Mononuclear cell (primary cell): ENCODE results near the gene SEPTIN10. TPM values are rescaled to one million over a fixed set of nuclear protein-coding genes. Genes with fewer than 3 reads are reported as not detected.

ENCODE experiments used
- H3K27me3 ChIP-seq: 2 replicates; pipeline ENCODE4 v1.6.0; 2011; ENCODE audit warnings: low read length, control low read depth; ENCODE audit not compliant: insufficient read depth
- H3K4me1 ChIP-seq: 2 replicates; pipeline ENCODE4 v1.5.1; 2011; ENCODE audit warnings: mild to moderate bottlenecking, low read length, control low read depth; ENCODE audit not compliant: insufficient read depth
- H3K4me3 ChIP-seq: 2 replicates; pipeline ENCODE4 v1.5.1; 2011; ENCODE audit warnings: mild to moderate bottlenecking, low read length, moderate library complexity
- H3K9me3 ChIP-seq: 2 replicates; pipeline ENCODE4 v1.5.1; 2011; ENCODE audit warnings: low read depth, mild to moderate bottlenecking, control low read depth, low read length
- total RNA-seq: library from RNA; depleted of rRNA; stranded (reverse); fragments of >200 nt; gene quantifications from one replicate; pipeline ENCODE4 v1.2.3, GENCODE V29; 2012

SEPTIN10 gene
- total RNA-seq, 1 donor: 3.7 TPM

DNA sequence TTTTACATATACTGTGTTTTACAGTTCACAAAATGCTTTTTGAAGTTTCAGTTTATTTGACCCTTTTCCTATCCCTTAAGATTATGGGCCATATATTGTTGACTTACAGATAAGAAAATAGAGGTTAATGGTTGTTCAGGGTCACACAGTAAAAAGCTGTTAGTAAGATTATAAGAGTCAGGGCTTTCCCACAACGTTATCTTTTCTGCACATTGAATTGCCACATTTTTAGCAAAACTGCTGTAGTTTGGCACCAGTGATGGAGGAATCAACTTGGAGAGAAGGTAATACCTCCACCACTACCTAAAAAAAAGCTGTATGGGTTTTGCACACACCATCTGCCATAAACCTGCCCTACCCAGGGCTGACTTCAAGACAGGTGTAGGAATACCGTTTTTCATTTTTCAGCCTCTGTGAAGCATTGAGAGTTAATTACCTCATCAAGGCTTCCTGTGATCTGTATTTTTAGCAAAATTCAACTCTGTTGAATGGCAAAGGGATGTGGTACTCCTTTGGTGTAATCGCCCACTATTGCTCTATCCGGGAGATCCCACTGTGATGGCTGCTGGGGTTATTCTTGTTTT, 5.4 kb upstream of the SEPTIN10 start:
- Histone ChIP-seq H3K9me3 (no peaks in the 10 kb centered on the region), H3K4me3 (no peak overlapping the region), H3K4me1 (peaks cover 19% of the 10 kb centered on the region), H3K27me3 (peaks cover 63% of the 10 kb centered on the region)

DNA sequence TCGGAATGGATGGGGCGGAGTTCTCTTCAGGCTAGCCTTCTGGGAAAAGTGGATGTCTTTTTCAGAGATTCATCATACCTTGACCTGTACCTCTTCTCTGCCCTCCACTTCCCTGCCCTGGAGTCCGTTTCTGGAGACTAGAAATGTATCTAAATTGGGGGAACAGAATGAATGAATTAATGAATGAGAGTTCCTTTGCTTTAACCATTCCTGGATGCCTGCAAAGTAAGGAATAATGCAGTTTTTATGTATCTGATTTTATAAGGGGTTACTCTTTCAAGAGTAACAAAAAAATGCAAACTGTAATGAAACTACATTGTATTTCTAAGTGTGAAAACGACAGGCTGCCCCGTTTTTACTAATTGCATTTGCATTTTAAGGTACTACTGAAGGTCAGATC, 2.4 kb upstream of the SEPTIN10 start:
- Histone ChIP-seq H3K4me3 (no peak overlapping the region), H3K4me1 (peaks cover 28% of the 10 kb centered on the region), H3K9me3 (no peaks in the 10 kb centered on the region), H3K27me3 (peaks cover 80% of the 10 kb centered on the region)

- peaks cover 85% of the 10 kb centered on the region for H3K27me3 ChIP-seq
- peaks cover 28% of the 10 kb centered on the region for H3K4me1 ChIP-seq
- H3K4me3 ChIP-seq: no peak overlapping the region
- no peaks in the 10 kb centered on the region for H3K9me3 ChIP-seq
These were observed 1.9 kb upstream of the SEPTIN10 start for GRCh38 chr2:109615637-109616144.

GRCh38 chr2:109614715-109615636, 1.2 kb upstream of the SEPTIN10 start:
- peaks cover 85% of the 10 kb centered on the region for H3K27me3 ChIP-seq
- peaks cover 28% of the 10 kb centered on the region for H3K4me1 ChIP-seq
- H3K9me3 ChIP-seq: no peaks in the 10 kb centered on the region
- H3K4me3 ChIP-seq: peak overlapping the region; percentile 38

DNA sequence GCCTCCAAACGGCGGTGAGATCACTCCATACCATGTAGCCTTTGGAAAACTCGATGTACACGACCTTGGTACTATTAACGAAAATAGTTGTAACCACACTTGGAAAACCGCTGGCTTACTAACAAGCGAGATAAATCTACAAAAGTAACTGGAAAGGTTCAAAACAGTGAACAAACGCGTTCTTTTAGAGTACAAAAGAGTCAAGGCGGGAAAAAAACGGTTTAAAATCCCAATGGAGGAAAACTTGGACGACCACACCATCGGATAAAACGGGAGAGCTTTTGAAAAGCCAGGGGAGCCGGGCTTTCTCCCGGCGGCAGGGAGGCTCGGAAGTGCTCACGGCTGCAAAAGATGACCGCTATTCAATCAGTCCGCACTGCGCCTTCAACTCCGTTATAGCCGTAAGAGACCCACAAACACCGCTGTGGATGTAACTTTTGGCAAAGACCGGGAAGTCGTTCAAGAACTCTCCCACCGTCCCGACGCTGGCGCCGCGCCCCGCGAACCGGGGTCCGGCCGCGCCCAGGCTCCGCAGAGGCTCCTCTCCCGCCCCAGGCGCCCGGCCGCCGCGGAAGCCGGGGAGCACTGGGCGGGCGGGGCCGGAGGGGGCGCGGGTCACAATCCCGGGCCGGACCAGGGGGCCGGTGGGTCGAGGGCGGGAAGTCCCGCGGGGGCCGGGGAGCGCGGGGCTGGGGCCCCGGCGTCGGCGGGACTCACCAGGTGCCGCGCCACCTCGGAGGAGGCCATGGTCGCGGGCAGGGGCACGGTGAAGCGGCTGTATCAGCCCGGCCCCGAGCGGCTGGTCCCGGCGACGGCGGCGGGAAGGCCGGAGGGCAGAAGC, 465 bp downstream of the SEPTIN10 start:
- Histone ChIP-seq H3K27me3 (peaks cover 85% of the 10 kb centered on the region), H3K9me3 (no peaks in the 10 kb centered on the region), H3K4me3 (peak overlapping the region; percentile 38), H3K4me1 (peaks cover 28% of the 10 kb centered on the region)

DNA sequence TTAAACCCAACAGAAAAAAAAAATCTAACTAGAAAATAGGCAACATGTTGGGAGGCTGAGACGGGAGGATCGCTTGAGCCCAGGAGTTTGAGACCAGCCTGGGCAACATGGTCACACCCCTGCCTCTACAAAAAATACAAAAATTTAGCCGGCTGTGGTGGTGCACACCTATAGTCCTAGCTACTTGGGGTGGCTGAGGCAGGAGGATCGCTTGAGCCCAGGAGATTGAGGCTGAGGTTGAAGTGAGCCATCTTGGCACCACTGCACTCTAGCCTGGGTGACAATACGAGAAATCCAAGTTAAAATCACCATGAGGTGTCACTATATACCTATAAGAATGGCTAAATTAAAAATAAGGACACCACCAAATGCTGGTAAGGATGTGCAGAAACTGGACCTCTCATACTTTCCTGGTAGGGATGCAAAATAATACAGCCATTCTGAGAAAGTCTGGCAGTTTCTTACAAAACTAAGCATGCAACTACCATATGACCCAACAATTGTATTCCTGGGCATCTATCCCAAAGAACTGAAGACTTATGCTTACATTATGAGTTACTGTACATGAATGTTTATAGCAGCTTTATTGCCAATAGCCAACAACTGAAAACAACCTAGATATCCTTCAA, 2.2 kb downstream of the SEPTIN10 start:
- Histone ChIP-seq H3K9me3 (no peaks in the 10 kb centered on the region), H3K4me1 (peaks cover 28% of the 10 kb centered on the region), H3K27me3 (peaks cover 84% of the 10 kb centered on the region), H3K4me3 (no peak overlapping the region)

DNA sequence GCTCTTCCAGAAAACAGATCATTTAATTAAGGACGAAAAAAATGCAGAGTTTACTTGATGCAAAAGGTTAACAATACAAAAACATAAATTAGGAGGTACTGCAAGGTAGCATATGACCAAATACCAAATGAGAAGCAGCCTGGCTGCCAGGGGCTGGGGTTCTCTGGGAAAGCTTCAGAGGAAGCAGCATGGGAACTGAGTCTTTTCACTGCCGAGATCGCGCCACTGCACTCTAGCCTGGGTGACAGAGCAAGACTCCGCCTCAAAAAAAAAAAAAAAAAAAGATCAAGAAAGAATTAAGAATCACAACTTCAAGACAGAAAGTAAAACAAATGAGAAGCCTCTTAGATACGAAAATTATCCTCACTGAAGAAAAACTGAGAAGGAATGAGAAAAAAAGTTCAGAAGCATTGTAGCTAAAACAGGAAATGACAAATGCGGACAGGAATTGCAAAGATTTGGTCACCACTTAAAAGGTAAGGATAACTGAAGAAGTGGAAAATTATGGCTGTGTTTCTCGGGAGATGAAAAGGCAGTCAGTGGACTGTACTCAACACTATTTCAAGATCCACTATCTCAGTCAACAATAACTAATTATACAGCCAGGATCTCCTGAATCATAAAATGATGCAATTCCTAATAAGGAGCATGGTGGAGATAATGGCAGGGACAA, 4.3 kb downstream of the SEPTIN10 start:
- peaks cover 11% of the 10 kb centered on the region for H3K4me1 ChIP-seq
- H3K4me3 ChIP-seq: no peak overlapping the region
- H3K9me3 ChIP-seq: no peaks in the 10 kb centered on the region
- peaks cover 70% of the 10 kb centered on the region for H3K27me3 ChIP-seq

GRCh38 chr2:109607766-109608165, 6.0 kb downstream of the SEPTIN10 start:
- Histone ChIP-seq H3K4me3 (no peak overlapping the region), H3K27me3 (peaks cover 64% of the 10 kb centered on the region), H3K9me3 (no peaks in the 10 kb centered on the region), H3K4me1 (peaks cover 2% of the 10 kb centered on the region)

- H3K4me3 ChIP-seq: no peak overlapping the region
- no peaks in the 10 kb centered on the region for H3K9me3 ChIP-seq
- no peaks in the 10 kb centered on the region for H3K4me1 ChIP-seq
- H3K27me3 ChIP-seq: peaks cover 36% of the 10 kb centered on the region
These were observed 9.2 kb downstream of the SEPTIN10 start for GRCh38 chr2:109604597-109604996.

GRCh38 chr2:109602617-109603188, 11.1 kb downstream of the SEPTIN10 start:
- no peak overlapping the region for H3K4me3 ChIP-seq
- no peaks in the 10 kb centered on the region for H3K9me3 ChIP-seq
- peaks cover 17% of the 10 kb centered on the region for H3K27me3 ChIP-seq
- no peaks in the 10 kb centered on the region for H3K4me1 ChIP-seq

GRCh38 chr2:109601783-109602182, 12.0 kb downstream of the SEPTIN10 start:
- Histone ChIP-seq H3K4me3 (no peak overlapping the region), H3K4me1 (no peaks in the 10 kb centered on the region)

DNA sequence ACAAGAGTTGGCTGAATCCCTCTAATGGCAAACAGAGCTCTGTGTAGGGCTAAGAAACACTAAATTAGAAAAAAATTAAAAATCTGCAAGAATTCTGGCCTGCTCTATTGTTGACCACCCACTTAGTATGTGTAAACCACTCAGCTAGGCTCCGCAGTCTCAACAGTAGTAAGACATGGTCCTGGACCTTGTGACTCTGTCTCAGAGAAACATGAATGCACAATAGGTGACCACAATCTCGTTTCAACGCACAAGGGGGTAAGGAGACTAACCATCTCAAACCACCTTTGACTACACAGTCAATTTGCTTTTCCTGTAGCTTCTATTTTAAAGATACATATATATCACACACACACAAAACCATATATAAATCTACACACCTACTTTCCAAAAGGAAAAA, 16.5 kb downstream of the SEPTIN10 start:
- peaks cover 3% of the 10 kb centered on the region for H3K27me3 ChIP-seq

More at GRCh38 chr2:109601783-109602182, 12.0 kb downstream of the SEPTIN10 start:
- Histone ChIP-seq H3K27me3 (peaks cover 8% of the 10 kb centered on the region), H3K9me3 (no peaks in the 10 kb centered on the region)

GRCh38 chr2:109595644-109596043, 18.1 kb downstream of the SEPTIN10 start:
- peaks cover 2% of the 10 kb centered on the region for H3K27me3 ChIP-seq
- no peaks in the 10 kb centered on the region for H3K4me1 ChIP-seq
- no peak overlapping the region for H3K4me3 ChIP-seq
- H3K9me3 ChIP-seq: no peaks in the 10 kb centered on the region

More for the DNA sequence above, 16.5 kb downstream of the SEPTIN10 start:
- Histone ChIP-seq H3K4me3 (no peak overlapping the region), H3K4me1 (no peaks in the 10 kb centered on the region), H3K9me3 (no peaks in the 10 kb centered on the region)
